T-helper 2 cell treated with Interferon-gamma antibody and Interleukin-4, amounts not matched to agents 5 μg/mL and 100 μg/mL, for 36 hours (primary cell): ENCODE measurements around the gene CDC42EP3.
A peak's percentile ranks its signal among the peaks of the same experiment; 100 is the strongest.

Experiments
- DNase-seq: peaks from one replicate; pipeline ENCODE4 v3.0.0; 2021; ENCODE audit warnings: low spot score
- H3K27ac Mint-ChIP-seq: one replicate; pipeline ENCODE4 v1.8.0; 2021; ENCODE audit warnings: mild to moderate bottlenecking, mixed read lengths
- H3K27me3 Mint-ChIP-seq: one replicate; pipeline ENCODE4 v1.8.0; 2021; ENCODE audit warnings: low read depth, mixed read lengths
- H3K36me3 Mint-ChIP-seq: one replicate; pipeline ENCODE4 v1.8.0; 2021; ENCODE audit warnings: low read depth, mixed read lengths
- H3K4me1 Mint-ChIP-seq: one replicate; pipeline ENCODE4 v1.8.0; 2021; ENCODE audit warnings: low read depth, mixed read lengths
- H3K4me3 Mint-ChIP-seq: one replicate; pipeline ENCODE4 v1.8.0; 2022; ENCODE audit warnings: mild to moderate bottlenecking, moderate library complexity, mixed read lengths
- H3K9me3 Mint-ChIP-seq: one replicate; pipeline ENCODE4 v1.8.0; 2021; ENCODE audit warnings: mixed read lengths

The CDC42EP3 gene

DNA sequence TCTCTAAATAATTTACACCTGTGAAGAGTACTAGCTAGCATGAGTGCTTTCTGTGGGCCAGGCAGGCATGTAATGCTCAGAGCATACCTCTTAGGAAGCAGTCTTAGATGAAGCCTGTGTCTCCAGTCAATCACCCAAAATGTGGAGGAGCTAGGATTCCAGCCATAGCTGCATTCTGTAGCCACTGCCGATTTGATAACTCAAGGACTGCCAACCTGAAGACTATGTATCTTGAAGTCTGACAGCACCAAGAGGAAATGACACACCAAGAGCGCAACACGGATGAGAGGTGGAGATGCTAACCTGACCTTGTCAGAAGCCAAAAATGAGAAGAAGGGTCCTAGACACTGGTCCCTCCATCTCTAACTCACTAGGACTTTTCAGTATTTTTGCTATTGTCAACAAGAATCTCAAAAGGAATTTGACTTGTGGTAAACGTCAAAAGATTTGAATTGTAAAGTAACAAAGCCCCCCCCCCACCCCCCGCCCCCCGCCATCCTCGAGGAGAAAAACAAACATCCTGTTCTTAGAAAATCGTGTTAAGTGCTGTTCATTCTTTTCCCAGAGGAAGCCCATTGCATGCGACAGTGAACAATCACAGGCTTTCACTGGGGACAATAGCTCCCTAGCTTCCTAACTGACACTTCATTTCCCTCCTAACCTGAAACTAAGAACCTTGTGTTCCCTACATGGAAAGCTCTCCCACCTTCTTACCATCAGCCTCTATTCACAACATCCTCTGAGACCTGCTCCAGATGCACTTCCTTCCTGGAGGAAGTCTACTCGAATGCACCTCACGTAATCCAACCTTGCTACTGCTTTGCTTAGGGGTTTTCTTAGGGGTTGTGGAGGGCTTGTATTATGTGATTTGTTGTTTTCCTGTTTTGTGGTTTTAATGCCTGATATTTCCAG lies 14.7 kb downstream of the CDC42EP3 start:
- Mint-ChIP-seq H3K4me3 (peak overlapping the region; percentile 43), H3K36me3 (peaks cover 20% of the 10 kb centered on the region)

DNA sequence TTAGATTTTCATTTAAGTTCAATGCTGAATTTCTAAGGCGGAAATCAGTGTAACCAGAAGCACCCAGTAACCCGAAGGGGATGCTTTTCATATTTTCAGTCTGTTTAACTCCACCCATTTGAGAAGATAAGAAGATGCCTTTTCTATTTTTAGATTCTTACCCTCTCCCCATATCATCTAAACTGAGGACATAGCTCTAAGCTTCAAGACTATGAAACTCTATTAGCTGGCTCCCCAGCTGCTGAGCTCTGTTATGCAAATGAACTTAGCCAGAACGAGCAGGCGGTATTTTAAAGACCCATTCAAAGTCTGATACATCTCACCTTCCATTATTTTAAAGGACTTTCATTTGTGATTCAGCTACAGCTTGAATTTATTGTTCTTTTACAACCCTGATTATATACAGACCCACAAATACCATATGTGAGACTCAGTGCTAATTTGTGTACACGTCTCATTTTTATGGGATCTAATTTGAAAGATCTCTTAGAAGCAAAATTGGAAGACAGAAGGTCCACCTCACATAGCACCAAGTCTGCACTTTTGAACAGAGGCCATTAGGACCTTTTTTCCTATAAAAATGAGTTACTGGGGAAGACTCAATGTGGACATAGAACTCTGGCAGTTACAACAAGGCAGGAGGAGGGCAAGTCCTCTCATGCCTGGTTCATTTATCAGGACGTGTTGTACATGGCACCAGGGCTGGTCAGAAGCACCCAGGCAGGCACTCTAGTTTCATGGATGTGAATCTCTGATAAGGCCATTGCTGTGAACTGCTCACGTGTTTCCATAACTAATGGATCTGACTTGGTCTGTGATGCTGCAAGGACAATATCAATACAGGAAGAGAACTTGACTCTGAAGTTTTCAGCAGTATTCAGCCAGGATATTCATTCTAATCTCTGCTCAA lies 16.3 kb downstream of the CDC42EP3 start:
- Mint-ChIP-seq H3K4me1 (peaks cover 59% of the 10 kb centered on the region), H3K9me3 (no peaks in the 10 kb centered on the region), H3K27me3 (no peaks in the 10 kb centered on the region), H3K27ac (peak overlapping the region; percentile 24), H3K36me3 (peaks cover 25% of the 10 kb centered on the region), H3K4me3 (peak overlapping the region; percentile 32)
- no peak for DNase-seq

More for the DNA sequence above, 14.7 kb downstream of the CDC42EP3 start:
- DNase-seq, result no peak
- Mint-ChIP-seq H3K4me1 (peaks cover 56% of the 10 kb centered on the region), H3K27me3 (no peaks in the 10 kb centered on the region), H3K9me3 (no peaks in the 10 kb centered on the region), H3K27ac (peak overlapping the region; percentile 76)

DNA sequence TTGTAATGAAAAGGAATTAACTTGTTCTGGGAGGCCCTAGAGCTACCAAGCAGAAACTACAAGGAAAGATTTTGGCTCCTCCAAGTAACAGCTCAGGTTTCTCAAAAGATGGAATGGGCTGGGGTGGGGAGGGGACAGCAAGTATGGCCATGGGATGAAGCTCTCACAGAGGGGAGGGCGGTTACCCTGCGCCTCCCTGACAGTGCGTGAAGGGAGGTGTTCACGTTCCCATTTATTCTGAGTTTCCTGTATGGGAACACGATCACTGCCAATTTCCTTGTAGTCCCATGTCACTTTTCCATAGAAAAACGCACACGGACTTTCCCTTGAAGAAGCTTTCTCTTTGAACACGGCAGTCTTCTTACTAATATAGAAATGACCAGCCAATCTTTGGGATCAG lies 17.0 kb downstream of the CDC42EP3 start:
- H3K27me3 Mint-ChIP-seq, result no peaks in the 10 kb centered on the region
- no peak overlapping the region for H3K4me3 Mint-ChIP-seq
- no peaks in the 10 kb centered on the region for H3K9me3 Mint-ChIP-seq
- peaks cover 60% of the 10 kb centered on the region for H3K4me1 Mint-ChIP-seq
- no peak for DNase-seq
- H3K36me3 Mint-ChIP-seq, result peaks cover 22% of the 10 kb centered on the region
- no peak overlapping the region for H3K27ac Mint-ChIP-seq

DNA sequence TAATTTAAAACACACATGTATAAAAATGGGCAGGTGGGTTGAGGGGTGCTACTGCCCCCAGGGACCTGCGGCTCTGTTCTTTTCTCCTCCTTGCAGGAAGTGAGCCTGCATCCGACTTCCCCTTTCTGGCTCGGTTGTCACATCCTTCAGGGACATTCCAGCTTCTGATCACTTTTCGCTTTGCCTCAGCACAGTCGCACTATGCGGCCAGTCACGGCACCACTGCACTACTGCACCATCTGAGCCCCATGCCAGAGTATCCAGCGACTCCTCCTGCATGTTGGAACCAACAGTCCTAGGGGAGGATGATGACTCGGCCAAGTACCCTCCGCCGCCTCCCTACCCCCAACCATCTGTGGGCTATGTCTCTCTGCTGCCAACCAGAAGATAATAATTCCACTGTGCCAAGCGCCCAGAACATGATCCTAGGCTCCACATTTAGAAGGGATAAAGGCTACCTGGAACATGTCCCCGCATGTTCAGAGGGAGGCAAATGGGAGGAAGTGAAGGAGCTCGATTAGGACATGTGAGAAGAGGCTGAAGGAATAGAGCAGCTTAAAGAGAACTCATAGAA lies 17.6 kb downstream of the CDC42EP3 start:
- H3K27me3 Mint-ChIP-seq, result no peaks in the 10 kb centered on the region
- no peaks in the 10 kb centered on the region for H3K9me3 Mint-ChIP-seq
- H3K36me3 Mint-ChIP-seq, result peaks cover 22% of the 10 kb centered on the region
- peak overlapping the region; percentile 53 for H3K27ac Mint-ChIP-seq
- H3K4me3 Mint-ChIP-seq, result peak overlapping the region; percentile 25
- peaks cover 55% of the 10 kb centered on the region for H3K4me1 Mint-ChIP-seq
- DNase-seq, result no peak

DNA sequence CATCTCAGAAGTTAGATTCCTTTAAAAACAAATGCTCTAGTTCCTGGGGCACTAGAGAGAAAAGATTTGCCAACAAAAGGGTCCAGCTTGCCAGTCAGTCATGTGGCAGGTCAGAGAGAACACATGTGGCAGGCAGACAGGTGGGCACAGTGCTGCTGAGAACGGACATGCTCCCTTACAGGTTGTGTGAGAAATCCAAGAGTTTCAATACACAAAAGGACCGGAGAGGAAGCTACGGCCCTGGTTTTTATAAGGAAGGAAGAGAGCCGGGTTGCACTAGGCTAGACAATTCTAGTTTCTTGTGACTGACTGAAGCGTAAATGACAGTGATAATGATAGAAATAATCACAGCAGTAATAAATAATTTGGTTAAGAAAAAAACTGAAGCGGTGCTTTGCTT lies 18.3 kb downstream of the CDC42EP3 start:
- Mint-ChIP-seq H3K4me3 (no peak overlapping the region), H3K4me1 (peaks cover 57% of the 10 kb centered on the region), H3K27me3 (no peaks in the 10 kb centered on the region), H3K36me3 (peaks cover 27% of the 10 kb centered on the region), H3K27ac (no peak overlapping the region), H3K9me3 (peaks cover 7% of the 10 kb centered on the region)
- DNase-seq, result no peak

DNA sequence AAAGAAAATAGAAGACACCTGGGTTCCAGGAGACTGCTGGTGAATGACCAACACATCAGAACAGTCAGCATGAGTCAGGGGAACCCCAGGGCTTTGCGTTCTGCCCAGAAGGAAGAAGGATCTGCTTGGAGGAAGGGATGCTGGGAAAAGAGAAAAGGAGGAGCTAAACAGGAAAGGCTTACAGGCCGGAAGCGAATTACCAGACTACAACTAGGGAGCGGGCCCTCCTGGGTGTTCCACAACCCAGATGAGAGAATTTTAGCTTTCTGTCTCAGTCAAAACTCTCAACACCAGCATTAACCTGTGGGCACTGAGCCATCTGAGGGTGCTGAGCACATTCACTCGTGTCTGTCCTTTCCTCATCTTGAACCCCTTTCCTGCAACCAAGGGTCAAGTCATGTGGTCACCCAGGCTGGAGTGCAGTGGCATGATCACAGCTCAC lies 19.2 kb downstream of the CDC42EP3 start:
- Mint-ChIP-seq H3K4me3 (no peak overlapping the region), H3K4me1 (peaks cover 53% of the 10 kb centered on the region), H3K27ac (no peak overlapping the region), H3K27me3 (no peaks in the 10 kb centered on the region), H3K9me3 (peaks cover 14% of the 10 kb centered on the region), H3K36me3 (peaks cover 35% of the 10 kb centered on the region)
- DNase-seq, result no peak

DNA sequence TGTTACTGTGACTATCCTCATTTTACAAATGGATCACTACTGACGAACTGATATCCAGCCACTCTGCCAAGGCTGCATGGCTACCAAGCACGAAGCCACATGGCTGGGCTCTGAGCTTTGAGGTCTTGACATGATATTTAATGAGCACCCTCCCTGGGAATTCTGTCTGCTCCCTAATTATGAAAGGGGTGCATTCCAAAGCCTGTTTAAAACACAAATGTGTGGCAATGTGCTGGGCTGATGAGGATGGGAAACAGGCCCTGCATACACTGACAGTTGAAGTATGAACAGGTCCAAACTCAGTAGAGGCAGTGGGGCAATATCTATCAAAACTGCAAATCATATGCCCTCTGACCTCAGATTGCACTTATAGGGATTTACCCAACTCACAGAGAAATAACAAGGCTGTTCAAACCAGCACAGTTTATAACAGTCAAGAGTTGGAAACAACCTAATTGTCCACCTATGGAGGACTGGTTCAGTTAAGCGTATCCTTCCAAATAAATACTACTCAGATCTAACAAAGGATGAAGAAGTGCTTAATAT lies 20.8 kb downstream of the CDC42EP3 start:
- Mint-ChIP-seq H3K4me3 (no peak overlapping the region), H3K9me3 (peaks cover 17% of the 10 kb centered on the region), H3K27ac (no peak overlapping the region), H3K36me3 (peaks cover 45% of the 10 kb centered on the region), H3K4me1 (peaks cover 50% of the 10 kb centered on the region), H3K27me3 (no peaks in the 10 kb centered on the region)
- no peak for DNase-seq

DNA sequence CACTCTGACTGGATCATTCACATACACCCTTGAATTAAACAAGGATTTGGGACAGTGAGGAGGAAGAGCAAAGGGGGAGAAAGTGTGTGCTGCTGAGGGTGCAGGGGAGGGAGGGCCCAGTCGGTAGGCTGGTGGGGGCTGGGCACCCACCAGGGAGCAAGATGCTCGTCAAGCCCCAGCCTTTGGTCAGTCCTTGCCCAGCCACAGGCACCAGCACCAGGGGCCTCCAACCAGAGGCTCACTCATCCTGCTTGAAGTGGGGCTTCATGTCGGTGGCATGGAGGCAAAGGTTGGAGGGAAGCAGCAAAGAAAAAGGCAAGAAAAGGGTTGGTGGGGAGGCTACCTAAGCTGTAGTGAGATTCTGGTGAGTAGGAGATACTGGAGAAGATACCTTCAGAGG lies 21.9 kb downstream of the CDC42EP3 start:
- H3K9me3 Mint-ChIP-seq, result peaks cover 21% of the 10 kb centered on the region
- H3K27me3 Mint-ChIP-seq, result no peaks in the 10 kb centered on the region
- no peak overlapping the region for H3K4me3 Mint-ChIP-seq
- H3K27ac Mint-ChIP-seq, result no peak overlapping the region
- peaks cover 46% of the 10 kb centered on the region for H3K36me3 Mint-ChIP-seq
- peaks cover 43% of the 10 kb centered on the region for H3K4me1 Mint-ChIP-seq
- DNase-seq, result no peak

DNA sequence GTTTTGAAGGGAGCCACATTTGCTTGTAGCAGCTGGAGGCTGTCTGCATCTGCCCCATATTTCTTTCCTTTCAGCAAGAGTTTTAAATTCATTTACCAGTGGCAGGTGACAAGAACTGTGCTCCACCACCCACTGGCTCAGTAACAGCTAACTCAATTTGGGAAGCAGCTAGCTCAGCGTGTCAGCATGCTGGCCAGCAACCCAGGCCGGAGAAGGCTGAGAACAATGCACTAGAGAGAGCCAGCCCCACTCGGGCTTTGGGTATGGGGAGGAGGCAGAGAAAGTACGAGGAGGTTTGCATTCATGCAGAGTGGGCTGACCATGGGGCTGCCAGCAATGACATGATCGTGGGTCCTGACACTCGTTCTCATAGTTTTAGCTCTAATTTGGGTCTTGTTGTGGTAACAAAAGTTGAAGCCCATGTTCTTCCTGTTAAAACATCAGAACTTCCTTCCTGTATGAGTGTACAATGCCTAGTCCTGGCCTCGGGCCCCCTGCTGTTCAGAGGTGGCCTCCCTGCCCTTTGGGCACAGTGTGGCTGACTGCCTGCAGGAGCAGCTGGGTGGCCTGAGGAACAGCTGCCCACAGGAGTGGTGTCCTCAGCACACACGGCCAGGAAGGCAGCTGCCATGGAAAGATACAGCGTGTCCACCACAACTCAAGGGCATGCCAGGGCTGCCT lies 23.0 kb downstream of the CDC42EP3 start:
- peaks cover 28% of the 10 kb centered on the region for H3K9me3 Mint-ChIP-seq
- H3K27ac Mint-ChIP-seq, result peak overlapping the region; percentile 79
- peak; percentile 18 for DNase-seq
- H3K27me3 Mint-ChIP-seq, result no peaks in the 10 kb centered on the region
- H3K4me3 Mint-ChIP-seq, result peak overlapping the region; percentile 55
- peaks cover 54% of the 10 kb centered on the region for H3K36me3 Mint-ChIP-seq
- peaks cover 38% of the 10 kb centered on the region for H3K4me1 Mint-ChIP-seq

DNA sequence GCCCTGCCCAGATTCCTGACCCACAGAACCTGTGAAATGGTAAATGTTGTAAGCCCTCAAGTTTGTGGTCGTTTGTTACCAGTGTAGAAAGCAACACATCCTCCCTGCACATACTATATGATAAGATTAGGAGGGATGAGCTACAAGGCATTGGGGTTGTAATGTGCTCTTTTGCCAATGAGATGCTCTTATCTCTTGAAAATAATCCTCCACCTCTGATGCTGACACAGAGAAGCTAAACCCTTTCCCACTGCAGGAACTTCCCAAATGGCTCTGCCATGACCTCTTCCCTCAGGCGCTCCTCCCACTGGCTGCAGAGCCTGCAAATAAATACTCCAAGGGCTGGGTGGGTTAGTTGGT lies 23.5 kb downstream of the CDC42EP3 start:
- Mint-ChIP-seq H3K4me3 (peak overlapping the region; percentile 55), H3K36me3 (peaks cover 59% of the 10 kb centered on the region), H3K27me3 (no peaks in the 10 kb centered on the region), H3K27ac (peak overlapping the region; percentile 79), H3K9me3 (peaks cover 29% of the 10 kb centered on the region), H3K4me1 (peaks cover 33% of the 10 kb centered on the region)
- no peak for DNase-seq

DNA sequence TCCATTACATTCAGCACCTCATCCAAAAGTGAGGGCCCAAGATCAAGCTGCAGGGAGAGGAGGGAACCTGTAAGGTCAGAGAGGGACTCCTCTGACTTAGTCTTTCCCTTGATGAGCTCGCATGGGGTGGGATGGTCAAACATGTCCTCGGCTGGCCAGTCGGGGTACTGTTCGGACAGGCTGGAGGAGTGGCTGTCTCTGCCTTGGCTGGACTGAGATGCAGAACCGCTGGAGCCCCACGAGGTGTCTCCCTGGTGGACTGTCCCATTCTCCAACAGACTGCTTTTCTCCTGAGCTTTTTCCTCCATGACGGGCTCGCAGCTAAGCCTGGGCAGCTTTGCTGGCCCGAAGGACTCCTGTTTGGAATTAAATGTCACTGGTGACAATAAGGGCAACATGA lies 25.6 kb downstream of the CDC42EP3 start:
- peaks cover 26% of the 10 kb centered on the region for H3K4me1 Mint-ChIP-seq
- H3K27me3 Mint-ChIP-seq, result no peaks in the 10 kb centered on the region
- H3K9me3 Mint-ChIP-seq, result peaks cover 29% of the 10 kb centered on the region
- peak overlapping the region; percentile 80 for H3K27ac Mint-ChIP-seq
- peaks cover 69% of the 10 kb centered on the region for H3K36me3 Mint-ChIP-seq
- no peak for DNase-seq
- no peak overlapping the region for H3K4me3 Mint-ChIP-seq

DNA sequence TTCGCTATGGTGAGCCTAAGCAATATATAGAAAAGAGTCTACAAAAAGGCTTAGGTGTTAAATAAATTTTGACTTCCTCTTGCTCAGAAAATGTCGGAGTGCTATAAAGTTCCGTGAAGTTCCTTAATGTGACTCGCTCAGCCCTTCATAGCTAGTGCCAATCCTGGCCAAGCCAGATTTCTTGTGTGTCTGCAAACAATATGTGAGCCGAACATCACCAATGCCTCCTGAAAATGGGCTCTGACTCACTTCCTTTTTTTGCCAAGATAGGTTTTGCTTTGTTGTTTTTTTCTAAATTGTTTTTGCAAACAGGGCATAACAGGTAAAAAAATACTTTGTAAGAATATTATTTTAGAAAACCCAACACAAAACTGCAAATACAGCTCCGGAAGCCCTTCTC lies 26.1 kb downstream of the CDC42EP3 start:
- Mint-ChIP-seq H3K36me3 (peaks cover 69% of the 10 kb centered on the region), H3K27me3 (no peaks in the 10 kb centered on the region), H3K27ac (peak overlapping the region; percentile 80)

DNA sequence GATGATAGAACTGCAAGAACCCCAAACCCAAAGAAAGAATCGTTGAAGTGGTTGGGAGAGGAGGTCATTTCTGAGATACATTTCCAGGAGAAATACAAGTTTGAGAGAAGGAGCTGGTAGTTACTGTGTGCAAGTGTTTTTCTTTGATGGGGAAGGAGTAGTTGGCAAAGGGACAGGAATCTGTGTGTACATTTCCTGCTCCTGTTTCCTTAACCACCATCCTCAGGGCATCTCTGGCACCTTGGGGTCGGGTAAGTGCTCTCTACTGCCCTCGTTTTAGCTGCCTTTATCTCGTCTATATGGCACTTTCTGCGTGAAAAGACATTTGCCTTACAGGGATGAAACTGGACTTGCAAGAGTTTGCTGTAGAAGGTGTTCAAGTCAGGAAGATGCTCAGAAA lies 27.3 kb downstream of the CDC42EP3 start:
- Mint-ChIP-seq H3K27me3 (no peaks in the 10 kb centered on the region), H3K36me3 (peaks cover 69% of the 10 kb centered on the region), H3K27ac (no peak overlapping the region), H3K9me3 (peaks cover 29% of the 10 kb centered on the region), H3K4me1 (peaks cover 23% of the 10 kb centered on the region), H3K4me3 (no peak overlapping the region)
- no peak for DNase-seq

More for the DNA sequence above, 26.1 kb downstream of the CDC42EP3 start:
- H3K4me3 Mint-ChIP-seq, result peak overlapping the region; percentile 51
- H3K4me1 Mint-ChIP-seq, result peaks cover 26% of the 10 kb centered on the region
- H3K9me3 Mint-ChIP-seq, result peaks cover 29% of the 10 kb centered on the region
- no peak for DNase-seq
